ENCODE data around the gene GABRB3.

DNA sequence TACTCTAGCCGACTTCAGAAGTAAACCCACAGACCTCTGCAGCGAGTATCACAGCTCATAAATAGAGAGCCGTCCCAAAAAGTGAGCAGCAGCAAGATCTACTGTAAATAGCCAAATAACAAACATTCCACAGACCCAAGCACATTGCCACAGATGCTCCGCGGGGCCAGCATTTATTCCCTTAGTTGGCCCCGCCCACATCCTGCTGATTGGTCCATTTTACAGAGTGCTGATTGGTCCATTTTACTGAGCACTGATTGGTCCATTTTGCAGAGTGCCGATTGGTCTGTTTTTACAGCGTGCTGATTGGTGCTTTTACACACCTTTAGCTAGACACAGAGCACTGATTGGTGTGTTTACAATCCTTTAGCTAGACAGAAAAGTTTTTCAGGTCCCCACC lies 17.3 kb upstream of the GABRB3 start:
- TF ChIP-seq ZBTB7A (tag by site-specific recombination; IDR thresholded peaks at IDR 0.05; ENCODE audit: low read depth) (no peak), CTCF (tag by site-specific recombination; IDR thresholded peaks at IDR 0.05) (no peak), ZFP41 (tag by site-specific recombination; IDR thresholded peaks at IDR 0.05; ENCODE audit: borderline replicate concordance) (no peak), REST (tag by site-specific recombination; IDR thresholded peaks at IDR 0.05) (no peak)

Measured in HEK293 (cell line).